Activated naive CD4-positive, alpha-beta T cell treated with anti-CD3 and anti-CD28 coated beads, Interleukin-2, amount 50 U/mL, for 72 hours (primary cell): ENCODE data around the gene GINS3. TPM values are rescaled to one million over a fixed set of nuclear protein-coding genes. Genes with fewer than 3 reads are reported as not detected.
"Not testable (repeated sequence)": the region's sequence is repeated elsewhere in the genome, so short reads cannot be mapped to it uniquely, and the experiment has no call there.

Source experiments
- ATAC-seq, 2 donors: fragments of 150-1000 bp; cut with Tn5 transposase; 2 replicates each; pipeline ENCODE4 v1.10.0; 2021; ENCODE audit warnings: mild to moderate bottlenecking in 2 of 2, moderate library complexity in 2 of 2
- DNase-seq, 2 donors: peaks; one replicate each; pipeline ENCODE4 v3.0.0; 2021 to 2022; ENCODE audit warnings: low spot score in 2 of 2
- H3K27ac Mint-ChIP-seq, 2 donors: one replicate each; pipeline ENCODE4 v1.8.0; 2022; ENCODE audit warnings: mild to moderate bottlenecking in 2 of 2, mixed read lengths in 2 of 2
- H3K36me3 Mint-ChIP-seq, 2 donors: one replicate each; pipeline ENCODE4 v1.8.0; 2022; ENCODE audit warnings: mixed read lengths in 2 of 2
- H3K9me3 Mint-ChIP-seq, 2 donors: one replicate each; pipeline ENCODE4 v1.8.0; 2022; ENCODE audit warnings: mixed read lengths in 2 of 2
- total RNA-seq, 2 donors: library from RNA; stranded (reverse); gene quantifications; one replicate each; pipeline ENCODE4 v1.2.3, GENCODE V29; 2022

Gene GINS3
- total RNA-seq, 2 donors from 2014 or later = 22.2 to 24.4 TPM

DNA sequence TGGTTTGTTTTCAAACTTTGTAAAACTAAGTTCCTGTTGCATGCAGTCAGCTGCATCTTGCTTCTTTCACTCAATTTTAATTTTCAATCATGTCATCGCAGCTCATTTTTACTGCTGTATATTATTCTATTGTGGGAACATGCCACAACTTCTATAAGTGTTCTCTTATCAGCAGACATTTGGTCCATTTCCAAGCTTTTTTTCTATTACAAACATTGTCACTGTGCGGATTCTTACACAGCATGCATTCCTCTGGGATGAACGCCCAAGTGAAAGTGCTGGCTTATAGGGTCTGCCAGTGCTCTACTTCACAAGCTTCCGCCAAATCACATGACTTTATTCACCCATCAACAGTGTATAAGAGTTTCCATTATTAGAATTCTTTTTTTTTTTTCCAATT, 22.7 kb downstream of the GINS3 start:
- DNase-seq (no peak), ATAC-seq (no peak)
- H3K36me3 Mint-ChIP-seq = no peaks in the 10 kb centered on the region
- H3K9me3 Mint-ChIP-seq = no peaks in the 10 kb centered on the region
- H3K27ac Mint-ChIP-seq = no peak overlapping the region

GRCh38 chr16:58415961-58416360, 23.7 kb downstream of the GINS3 start:
- not testable (repeated sequence) for DNase-seq, H3K36me3 Mint-ChIP-seq, ATAC-seq, H3K27ac Mint-ChIP-seq, H3K9me3 Mint-ChIP-seq

DNA sequence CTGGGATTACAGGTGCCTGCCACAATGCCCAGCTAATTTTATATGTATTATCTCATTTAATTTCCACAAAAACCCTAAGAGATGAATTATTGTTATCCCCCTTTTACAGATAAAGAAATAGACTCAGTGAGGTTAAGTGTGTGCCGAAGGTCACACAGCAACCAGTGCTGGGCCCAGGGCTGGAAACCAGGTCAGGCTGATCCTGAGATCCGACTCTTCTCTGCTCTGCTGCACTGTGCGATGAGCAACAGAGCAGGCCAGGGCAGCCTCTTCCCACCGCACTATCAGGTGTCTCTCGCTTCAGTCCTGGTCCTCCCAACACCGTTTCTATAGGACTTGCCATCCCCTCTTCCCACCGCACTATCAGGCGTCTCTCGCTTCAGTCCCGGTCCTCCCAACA, 24.8 kb downstream of the GINS3 start:
- Mint-ChIP-seq H3K36me3 (no peaks in the 10 kb centered on the region), H3K9me3 (no peaks in the 10 kb centered on the region)
- ATAC-seq = no peak

GRCh38 chr16:58417600-58417999, 25.3 kb downstream of the GINS3 start:
- Mint-ChIP-seq H3K36me3 (no peaks in the 10 kb centered on the region), H3K27ac (no peak overlapping the region), H3K9me3 (no peaks in the 10 kb centered on the region)
- DNase-seq = no peak
- no peak for ATAC-seq

More for the DNA sequence above, 24.8 kb downstream of the GINS3 start:
- no peak overlapping the region for H3K27ac Mint-ChIP-seq
- no peak for DNase-seq

DNA sequence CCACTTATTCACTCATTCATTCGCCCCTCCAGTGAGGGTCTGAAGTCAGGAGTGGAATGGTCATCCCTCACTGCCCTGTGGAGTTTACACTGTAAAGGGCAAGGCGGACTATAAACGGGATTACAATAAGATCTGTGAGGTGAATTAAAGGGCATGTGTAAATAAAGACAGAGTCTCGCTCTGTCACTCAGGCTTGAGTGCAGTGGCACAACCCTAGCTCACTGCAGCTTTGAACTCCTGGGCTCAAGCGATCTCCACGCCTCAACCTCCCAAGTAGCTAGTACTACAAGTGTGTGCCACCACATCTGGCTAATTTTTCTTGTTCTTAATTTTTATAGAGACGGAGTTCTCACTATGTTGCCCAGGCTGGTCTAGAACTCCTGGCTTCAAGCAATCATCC, 25.8 kb downstream of the GINS3 start:
- Mint-ChIP-seq H3K9me3 (no peaks in the 10 kb centered on the region), H3K27ac (peak overlapping the region in 1 of 2 donors; percentile 21), H3K36me3 (no peaks in the 10 kb centered on the region)
- no peak for DNase-seq
- no peak for ATAC-seq

- ATAC-seq (no peak), DNase-seq (no peak)
- Mint-ChIP-seq H3K9me3 (no peaks in the 10 kb centered on the region), H3K27ac (peak overlapping the region in 1 of 2 donors; percentile 21), H3K36me3 (no peaks in the 10 kb centered on the region)
Observed at GRCh38 chr16:58418601-58419000, 26.3 kb downstream of the GINS3 start.

GRCh38 chr16:58419241-58419990, 27.1 kb downstream of the GINS3 start:
- ATAC-seq (no peak), DNase-seq (no peak)
- H3K27ac Mint-ChIP-seq = no peak overlapping the region
- H3K36me3 Mint-ChIP-seq = no peaks in the 10 kb centered on the region
- H3K9me3 Mint-ChIP-seq = no peaks in the 10 kb centered on the region

DNA sequence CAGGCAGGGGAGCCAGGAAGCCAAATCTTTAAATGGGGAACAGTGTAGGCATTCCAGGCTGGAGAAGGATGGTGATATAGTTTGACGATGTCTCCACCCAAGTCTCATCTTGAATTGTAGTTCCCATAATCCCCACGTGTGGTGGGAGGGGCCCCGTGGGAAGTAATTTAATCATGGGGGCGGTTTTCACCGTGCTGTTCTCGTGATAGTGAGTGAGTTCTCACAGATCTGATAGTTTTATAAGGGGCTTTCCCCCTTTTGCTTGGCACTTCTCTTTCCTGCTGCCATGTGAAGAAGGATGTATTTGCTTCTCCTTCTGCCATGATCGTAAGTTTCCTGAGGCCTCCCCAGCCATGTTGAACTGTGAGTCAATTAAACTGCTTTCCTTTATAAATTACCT, 28.8 kb downstream of the GINS3 start:
- Mint-ChIP-seq H3K27ac (no peak overlapping the region), H3K9me3 (no peaks in the 10 kb centered on the region), H3K36me3 (no peaks in the 10 kb centered on the region)
- ATAC-seq (no peak), DNase-seq (no peak)

DNA sequence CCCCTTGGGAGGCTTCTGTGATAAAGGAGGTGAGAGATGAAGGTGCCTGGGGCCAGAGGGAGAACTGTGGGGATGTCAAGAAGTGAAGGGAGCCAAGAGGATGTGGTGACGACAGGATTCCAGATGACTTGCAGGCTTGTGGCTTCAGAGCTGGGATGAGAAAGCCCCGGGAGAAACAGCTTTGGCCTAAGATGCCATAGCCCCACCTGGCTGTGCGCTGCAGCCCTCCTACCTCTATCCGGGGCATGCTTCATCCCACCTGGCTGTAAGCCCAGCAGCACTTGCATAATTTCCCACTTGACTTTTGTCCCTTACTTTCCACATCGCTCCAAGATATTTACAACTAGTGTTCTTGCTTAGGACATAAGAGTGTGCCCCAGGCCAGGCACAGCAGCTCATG, 29.3 kb downstream of the GINS3 start:
- Mint-ChIP-seq H3K27ac (no peak overlapping the region), H3K9me3 (no peaks in the 10 kb centered on the region), H3K36me3 (no peaks in the 10 kb centered on the region)
- ATAC-seq (no peak), DNase-seq (no peak)

- no peaks in the 10 kb centered on the region for H3K9me3 Mint-ChIP-seq
- H3K27ac Mint-ChIP-seq = no peak overlapping the region
- H3K36me3 Mint-ChIP-seq = no peaks in the 10 kb centered on the region
- DNase-seq (no peak), ATAC-seq (no peak)
Observed at GRCh38 chr16:58422809-58423208, 30.5 kb downstream of the GINS3 start.

GRCh38 chr16:58425245-58425644, 33.0 kb downstream of the GINS3 start:
- peak overlapping the region in 1 of 2 donors; percentile 55 for H3K27ac Mint-ChIP-seq
- H3K9me3 Mint-ChIP-seq = no peaks in the 10 kb centered on the region
- ATAC-seq (no peak), DNase-seq (no peak)
- no peaks in the 10 kb centered on the region for H3K36me3 Mint-ChIP-seq

GRCh38 chr16:58425756-58426494, 33.7 kb downstream of the GINS3 start:
- Mint-ChIP-seq H3K36me3 (no peaks in the 10 kb centered on the region), H3K27ac (no peak overlapping the region), H3K9me3 (no peaks in the 10 kb centered on the region)
- ATAC-seq (peak; percentile 58 to 98), DNase-seq (peak in 1 of 2 donors; percentile 66)

DNA sequence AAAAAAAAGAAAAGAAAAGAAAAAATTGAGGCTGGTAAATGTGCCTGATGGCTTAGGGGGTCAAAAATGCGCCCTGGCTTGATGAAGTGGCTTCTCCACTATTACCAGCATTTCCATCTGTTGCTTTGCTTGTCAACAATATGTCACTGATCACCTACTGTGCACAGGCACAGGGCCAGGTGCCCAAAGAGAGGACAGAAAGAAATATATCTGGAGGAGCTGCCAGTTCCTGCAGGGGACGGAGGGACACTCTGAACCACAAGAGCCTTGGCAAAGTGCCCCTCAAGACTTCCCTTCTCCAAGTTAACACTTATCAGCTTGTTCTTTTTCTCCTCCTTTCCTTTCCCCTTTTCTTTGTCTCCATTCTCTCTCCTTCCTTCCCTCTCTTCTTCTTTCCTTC, 34.7 kb downstream of the GINS3 start:
- Mint-ChIP-seq H3K36me3 (no peaks in the 10 kb centered on the region), H3K9me3 (no peaks in the 10 kb centered on the region), H3K27ac (peak overlapping the region in 1 of 2 donors; percentile 20)
- DNase-seq (no peak), ATAC-seq (no peak)

- DNase-seq = no peak
- Mint-ChIP-seq H3K27ac (no peak overlapping the region), H3K36me3 (no peaks in the 10 kb centered on the region), H3K9me3 (no peaks in the 10 kb centered on the region)
- no peak for ATAC-seq
Observed at GRCh38 chr16:58428621-58429542, 36.6 kb downstream of the GINS3 start.

DNA sequence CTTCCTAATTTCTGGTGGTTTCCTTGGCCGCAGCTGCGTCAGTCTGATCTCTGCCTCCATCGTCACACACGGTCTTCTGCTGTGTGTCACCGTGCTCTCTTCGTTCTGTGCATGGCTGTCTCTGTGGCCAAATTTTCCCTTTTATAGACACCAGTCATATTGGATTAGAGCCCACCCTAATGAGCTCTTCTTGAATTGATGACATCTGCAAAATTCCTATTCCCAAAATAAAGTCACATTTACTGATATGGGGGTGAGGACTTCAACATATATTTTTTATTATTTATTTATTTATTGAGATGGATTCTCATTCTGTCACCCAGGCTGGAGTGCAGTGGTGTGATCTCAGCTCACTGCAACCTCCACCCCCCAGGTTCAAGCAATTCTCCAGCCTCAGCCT, 38.4 kb downstream of the GINS3 start:
- Mint-ChIP-seq H3K27ac (no peak overlapping the region), H3K36me3 (no peaks in the 10 kb centered on the region), H3K9me3 (no peaks in the 10 kb centered on the region)
- DNase-seq (no peak), ATAC-seq (no peak)

DNA sequence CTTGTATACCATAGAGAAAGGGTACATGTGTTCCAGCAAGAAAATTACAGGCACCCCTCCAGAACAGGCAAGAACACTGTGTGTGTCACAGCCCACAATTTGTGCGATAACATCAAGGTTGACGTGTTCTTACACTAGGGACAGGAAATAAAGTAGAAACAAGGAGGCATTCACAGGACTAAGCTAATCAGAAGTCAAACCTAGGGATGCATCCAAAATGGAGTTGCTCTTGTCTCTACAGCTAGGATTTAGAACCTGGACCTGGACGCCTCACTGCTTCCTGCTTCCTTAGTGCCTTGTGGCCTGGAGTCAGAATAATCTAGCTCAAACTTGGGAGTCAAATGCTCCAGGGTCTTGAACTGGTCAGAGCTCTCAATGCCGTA, 41.3 kb downstream of the GINS3 start:
- Mint-ChIP-seq H3K27ac (no peak overlapping the region), H3K9me3 (no peaks in the 10 kb centered on the region), H3K36me3 (no peaks in the 10 kb centered on the region)
- no peak for ATAC-seq
- DNase-seq = no peak

- no peak for DNase-seq
- ATAC-seq = no peak
- no peaks in the 10 kb centered on the region for H3K36me3 Mint-ChIP-seq
- no peaks in the 10 kb centered on the region for H3K9me3 Mint-ChIP-seq
- H3K27ac Mint-ChIP-seq = peak overlapping the region in 1 of 2 donors; percentile 22
Observed at GRCh38 chr16:58435779-58436178, 43.5 kb downstream of the GINS3 start.
